Measurements from ENCODE around the gene CERS4. TPM values are rescaled to one million over a fixed set of nuclear protein-coding genes. Genes with fewer than 3 reads are reported as not detected.
"Not testable (repeated sequence)": the region's sequence is repeated elsewhere in the genome, so short reads cannot be mapped to it uniquely, and the experiment has no call there.

CERS4 gene
- total and polyA plus RNA-seq, 2 of the 8 experiments (the other 6 are each of a cell fraction or from before 2014, with no cell fraction given), result 88.2 to 179 TPM

DNA sequence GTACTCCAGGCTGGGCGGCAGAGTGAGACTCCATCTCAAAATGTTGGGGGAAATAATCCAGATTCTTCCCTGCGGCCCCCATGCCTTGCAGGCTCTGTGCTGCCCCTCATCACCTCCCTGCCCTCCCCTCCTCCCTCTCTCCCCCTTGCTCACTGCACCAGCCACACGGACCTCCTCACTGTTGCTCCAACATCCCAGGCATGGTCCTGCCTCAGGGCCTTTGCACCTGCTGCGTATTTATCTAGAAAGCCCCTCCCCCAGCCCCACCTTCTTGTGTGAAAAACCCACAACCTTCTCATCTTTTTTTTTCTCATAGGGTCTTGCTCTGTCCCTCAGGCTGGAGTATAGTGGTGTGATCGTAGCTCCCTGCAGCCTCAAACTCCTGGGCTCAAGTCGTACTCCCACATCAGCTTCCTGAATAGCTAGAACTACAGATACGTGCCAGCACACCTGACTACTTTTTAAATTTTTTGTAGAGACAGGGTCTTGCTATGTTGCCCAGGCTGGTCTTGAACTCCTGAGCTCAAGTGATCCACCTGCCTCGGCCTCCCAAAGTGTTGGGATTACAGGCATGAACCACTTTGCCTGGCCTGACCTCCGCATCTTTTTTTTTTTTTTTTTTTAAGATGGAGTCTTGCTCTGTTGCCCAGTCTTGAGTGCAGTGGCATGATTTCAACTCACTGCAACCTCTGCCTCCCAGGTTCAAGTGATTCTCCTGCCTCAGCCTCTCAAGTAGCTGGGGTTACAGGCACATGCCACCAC, 38.1 kb downstream of the CERS4 start:
- not testable (repeated sequence) for H3K9ac ChIP-seq (replicated peaks in 1 of 4; ENCODE audit: extremely low read depth in 1 of 4, low read depth in 3 of 4, low read length in 3 of 4); H3K79me2 ChIP-seq (ENCODE audit: control insufficient read depth in 1 of 2, insufficient read depth in 2 of 2, low read length in 2 of 2); H2BK120ac ChIP-seq (replicated peaks; ENCODE audit: low read depth, low read length); H4K5ac ChIP-seq (ENCODE audit: insufficient read length, low read depth, low read length); H3K4me1 ChIP-seq (replicated peaks in 1 of 4; ENCODE audit: control insufficient read depth in 3 of 4, insufficient read depth in 4 of 4, low read length in 3 of 4); H3K79me1 ChIP-seq (ENCODE audit: low read depth, low read length); H2BK15ac ChIP-seq (ENCODE audit: low read length); H3K4ac ChIP-seq (replicated peaks; ENCODE audit: insufficient read length, low read depth, low read length); DNase-seq (ENCODE audit: low read depth in 1 of 2, low spot score in 2 of 2); H2AK5ac ChIP-seq (ENCODE audit: low read depth, low read length); H2BK20ac ChIP-seq (ENCODE audit: low read length); H3K18ac ChIP-seq (ENCODE audit: extremely low read depth, low read length); H3K9me3 ChIP-seq (ENCODE audit: insufficient read depth in 2 of 2, low read depth in 1 of 2, low read length in 1 of 2); H3K27ac ChIP-seq (ENCODE audit: low read depth, low read length); H3K56ac ChIP-seq (replicated peaks; ENCODE audit: insufficient read length, low read depth, low read length); H3K27me3 ChIP-seq (replicated peaks in 1 of 4; ENCODE audit: control insufficient read depth in 3 of 4, extremely low read depth in 1 of 4, insufficient read depth in 3 of 4, low read length in 3 of 4); H2AFZ ChIP-seq (ENCODE audit: low read length); H3K4me3 ChIP-seq (ENCODE audit: extremely low read depth in 1 of 4, insufficient read depth in 2 of 4, low read depth in 3 of 4, low read length in 4 of 4); H3K14ac ChIP-seq (ENCODE audit: insufficient read length); H4K8ac ChIP-seq (ENCODE audit: extremely low read depth, insufficient read depth, low read length); H3K4me2 ChIP-seq (ENCODE audit: insufficient read depth in 1 of 2, low read depth in 2 of 2, low read length in 2 of 2); H2BK5ac ChIP-seq (ENCODE audit: low read depth, low read length); FAIRE-seq; H4K91ac ChIP-seq (replicated peaks; ENCODE audit: insufficient read length, low read length); H2BK12ac ChIP-seq (ENCODE audit: low read depth, low read length); H3K23ac ChIP-seq (ENCODE audit: insufficient read length)
- CTCF ChIA-PET (ENCODE audit: partially characterized antibody), result interaction anchor here (0.7 to 1.2 kb wide), 3 partner anchors 9 to 102 kb away, joined by 3 read pairs; no protein-coding TSS in a partner anchor
- 92% methylated on average over 9 of the region's 9 CpGs; no CpG with 5 or more reads in 1 of the 2 experiments for WGBS, 2 experiments (ENCODE audit: extremely low coverage in 1 of 2, insufficient coverage in 1 of 2, insufficient read length in 1 of 2, insufficient replicate concordance in 2 of 2, low coverage in 1 of 2, low lambda C conversion rate in 2 of 2, missing lambda C conversion rate in 1 of 2)
- H3K36me3 ChIP-seq (ENCODE audit: control insufficient read depth in 2 of 4, insufficient read depth in 4 of 4, low read length in 3 of 4), result peaks cover 0 to 12% (median under 1%) of the 10 kb centered on the region in 4 experiments; a peak in 3 of 8 replicates
- POLR2A ChIA-PET (ENCODE audit: partially characterized antibody), result interaction anchor here (0.6 to 2.0 kb wide), 3 partner anchors 59 to 89 kb away, joined by 3 to 4 read pairs (median 3); no protein-coding TSS in a partner anchor
- peaks cover 11% of the 10 kb centered on the region for H3K23me2 ChIP-seq (ENCODE audit: low read depth, low read length)
- peaks cover 2 to 16% of the 10 kb centered on the region in 2 experiments for H4K20me1 ChIP-seq (replicated peaks in 1 of 2; ENCODE audit: control insufficient read depth in 1 of 2, insufficient read depth in 2 of 2, low read length in 2 of 2)
